KMS-11 (cell line): Measurements from ENCODE around the gene NLRP10.

ENCODE experiments used
- H2AFZ ChIP-seq: fragments of 200-600 bp; sonication (generic); 2 replicates; pipeline ENCODE4 v1.6.1; 2016; ENCODE audit warnings: antibody characterized with exemption, mixed run types, low read depth
- H3K27ac ChIP-seq: fragments of 200-600 bp; sonication (generic); 2 replicates; pipeline ENCODE4 v1.6.1; 2016; ENCODE audit warnings: mild to moderate bottlenecking, mixed run types
- H3K27me3 ChIP-seq: fragments of 200-600 bp; sonication (generic); 2 replicates; pipeline ENCODE4 v1.6.1; 2017; ENCODE audit warnings: mild to moderate bottlenecking, low read depth, mixed run types, moderate library complexity; ENCODE audit not compliant: insufficient read depth
- H3K36me3 ChIP-seq: fragments of 200-600 bp; sonication (generic); 2 replicates; pipeline ENCODE4 v1.6.1; 2017; ENCODE audit warnings: mild to moderate bottlenecking, mixed run types; ENCODE audit not compliant: insufficient read depth
- H3K4me1 ChIP-seq: fragments of 200-600 bp; sonication (generic); 2 replicates; pipeline ENCODE4 v1.6.1; 2016; ENCODE audit warnings: mild to moderate bottlenecking, low read depth, mixed run types; ENCODE audit not compliant: poor library complexity, severe bottlenecking
- H3K4me2 ChIP-seq: fragments of 200-600 bp; sonication (generic); 2 replicates; pipeline ENCODE4 v1.7.0; 2016; ENCODE audit warnings: mild to moderate bottlenecking, mixed run types
- H3K4me3 ChIP-seq: fragments of 200-600 bp; sonication (generic); IDR thresholded peaks from 2 replicates; pipeline ENCODE4 v1.6.1; 2017; ENCODE audit warnings: low read depth, low read length, mixed read lengths; ENCODE audit not compliant: insufficient read depth
- H3K79me2 ChIP-seq: fragments of 200-600 bp; sonication (generic); 2 replicates; pipeline ENCODE4 v1.6.1; 2016; ENCODE audit warnings: low read depth, mixed run types; ENCODE audit not compliant: insufficient read depth
- H3K9ac ChIP-seq: fragments of 200-600 bp; sonication (generic); 2 replicates; pipeline ENCODE4 v1.6.1; 2016; ENCODE audit warnings: mild to moderate bottlenecking, mixed run types
- H4K20me1 ChIP-seq: fragments of 200-600 bp; sonication (generic); 2 replicates; pipeline ENCODE4 v1.6.1; 2016; ENCODE audit warnings: mild to moderate bottlenecking, mixed run types; ENCODE audit not compliant: insufficient read depth
- CTCF ChIP-seq: fragments of 200-600 bp; sonication (generic); conservative IDR thresholded peaks from 2 replicates; pipeline ENCODE4 v1.6.1; 2017; ENCODE audit warnings: low read depth, mild to moderate bottlenecking, antibody characterized with exemption, low read length, moderate library complexity, mixed read lengths

The NLRP10 gene

GRCh38 chr11:7924536-7924935 is 40.7 kb downstream of the NLRP10 start:
- Histone ChIP-seq H3K4me2 (no peak overlapping the region), H2AFZ (no peak overlapping the region), H3K27ac (no peak overlapping the region), H3K36me3 (no peaks in the 10 kb centered on the region), H3K79me2 (no peaks in the 10 kb centered on the region), H3K4me3 (no peak overlapping the region), H4K20me1 (no peaks in the 10 kb centered on the region), H3K9ac (no peak overlapping the region), H3K4me1 (no peaks in the 10 kb centered on the region), H3K27me3 (no peaks in the 10 kb centered on the region)
- no peak for TF ChIP-seq CTCF

GRCh38 chr11:7918141-7918540 is 47.1 kb downstream of the NLRP10 start:
- Histone ChIP-seq H4K20me1 (no peaks in the 10 kb centered on the region), H3K27me3 (no peaks in the 10 kb centered on the region), H3K27ac (no peak overlapping the region), H3K4me1 (no peaks in the 10 kb centered on the region), H3K9ac (no peak overlapping the region), H2AFZ (no peak overlapping the region), H3K4me3 (no peak overlapping the region), H3K4me2 (no peak overlapping the region), H3K36me3 (no peaks in the 10 kb centered on the region), H3K79me2 (no peaks in the 10 kb centered on the region)
- TF ChIP-seq CTCF, result no peak
